ENCODE results near the gene CEBPZ.

CEBPZ gene

DNA sequence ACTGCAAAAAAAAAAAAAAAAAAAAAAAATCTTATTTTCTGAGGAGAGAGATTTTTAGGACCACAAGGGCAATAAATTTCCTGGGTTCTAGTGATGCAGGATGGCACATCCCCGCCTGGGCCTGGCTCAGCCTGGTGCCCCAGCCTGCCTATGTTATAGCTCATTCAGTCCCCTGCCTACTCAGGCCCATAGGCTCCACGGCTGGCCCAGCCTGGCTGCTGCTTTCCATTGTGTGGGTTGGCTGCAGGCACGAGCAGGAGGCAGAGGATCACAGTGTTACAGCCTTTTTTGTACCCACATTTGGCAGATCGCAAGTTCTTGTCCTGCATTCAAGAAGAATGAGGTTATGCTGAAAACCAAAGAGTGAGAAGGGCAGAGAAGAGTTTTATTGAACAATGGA lies 40.1 kb downstream of the CEBPZ start:
- Histone ChIP-seq H3K27ac (no peak overlapping the region), H3K4me3 (no peak overlapping the region)
- DNase-seq (ENCODE audit: low spot score), result no peak
- TF ChIP-seq, protein P1, sequence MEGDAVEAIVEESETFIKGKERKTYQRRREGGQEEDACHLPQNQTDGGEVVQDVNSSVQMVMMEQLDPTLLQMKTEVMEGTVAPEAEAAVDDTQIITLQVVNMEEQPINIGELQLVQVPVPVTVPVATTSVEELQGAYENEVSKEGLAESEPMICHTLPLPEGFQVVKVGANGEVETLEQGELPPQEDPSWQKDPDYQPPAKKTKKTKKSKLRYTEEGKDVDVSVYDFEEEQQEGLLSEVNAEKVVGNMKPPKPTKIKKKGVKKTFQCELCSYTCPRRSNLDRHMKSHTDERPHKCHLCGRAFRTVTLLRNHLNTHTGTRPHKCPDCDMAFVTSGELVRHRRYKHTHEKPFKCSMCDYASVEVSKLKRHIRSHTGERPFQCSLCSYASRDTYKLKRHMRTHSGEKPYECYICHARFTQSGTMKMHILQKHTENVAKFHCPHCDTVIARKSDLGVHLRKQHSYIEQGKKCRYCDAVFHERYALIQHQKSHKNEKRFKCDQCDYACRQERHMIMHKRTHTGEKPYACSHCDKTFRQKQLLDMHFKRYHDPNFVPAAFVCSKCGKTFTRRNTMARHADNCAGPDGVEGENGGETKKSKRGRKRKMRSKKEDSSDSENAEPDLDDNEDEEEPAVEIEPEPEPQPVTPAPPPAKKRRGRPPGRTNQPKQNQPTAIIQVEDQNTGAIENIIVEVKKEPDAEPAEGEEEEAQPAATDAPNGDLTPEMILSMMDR (IDR thresholded peaks at IDR 0.05), result no peak

DNA sequence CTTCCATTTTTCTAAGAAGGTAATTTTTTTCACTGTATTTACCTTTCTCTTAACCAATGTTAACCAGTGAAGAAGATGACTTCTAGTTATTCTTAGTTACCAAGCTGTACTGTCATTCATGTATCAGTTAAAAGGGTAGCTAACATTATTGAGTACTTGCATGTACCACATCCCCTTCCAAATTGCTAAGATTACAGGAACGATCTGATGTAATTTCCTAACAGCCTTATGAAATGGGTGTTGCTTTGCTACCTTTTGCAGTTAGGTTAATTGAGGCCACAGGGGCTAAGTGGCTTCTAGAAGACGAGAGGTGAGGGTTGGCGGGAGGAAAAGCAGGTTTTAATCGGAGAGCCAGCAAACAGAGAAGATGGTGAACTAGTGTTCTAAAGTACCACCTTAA lies 41.1 kb downstream of the CEBPZ start:
- Histone ChIP-seq H3K4me3 (no peak overlapping the region), H3K27ac (no peak overlapping the region)
- TF ChIP-seq, protein P1 (IDR thresholded peaks at IDR 0.05), result no peak
- DNase-seq (ENCODE audit: low spot score), result no peak

DNA sequence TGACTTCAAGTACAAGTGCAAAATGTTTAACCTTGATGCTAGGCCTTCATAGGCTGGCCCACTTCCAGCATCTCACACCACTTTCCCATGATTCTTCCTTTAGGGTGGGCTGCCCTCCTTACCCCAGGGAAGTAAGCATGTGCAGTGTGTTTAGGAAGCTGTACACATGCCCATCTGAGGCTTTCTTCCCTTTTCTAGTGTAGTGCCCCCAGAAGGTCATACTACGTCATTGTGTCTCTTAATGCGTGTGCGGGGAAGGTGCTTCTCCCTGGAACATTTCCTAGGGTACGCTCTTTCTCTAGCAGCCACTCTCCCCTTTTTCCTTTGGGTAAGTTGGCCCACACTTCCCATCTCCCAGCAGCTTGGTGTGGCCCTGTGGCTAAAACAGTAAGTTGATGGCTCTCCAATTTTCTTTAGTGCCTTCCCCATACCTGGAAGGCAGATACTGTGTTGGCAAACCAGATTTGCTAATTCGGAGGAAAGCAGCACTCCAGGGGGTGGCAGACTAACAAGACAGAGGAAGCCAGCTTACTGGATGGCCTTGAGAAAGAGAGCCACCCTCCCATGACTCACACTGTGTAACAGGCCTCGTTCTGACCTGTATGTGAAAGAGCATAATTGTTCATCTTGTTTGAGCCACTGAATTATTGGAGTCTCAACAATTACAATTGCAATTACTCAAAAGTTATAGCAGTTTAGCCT lies 41.8 kb downstream of the CEBPZ start:
- H3K27ac ChIP-seq, result no peak overlapping the region
- no peak for DNase-seq (ENCODE audit: low spot score)
- TF ChIP-seq, protein P1 (IDR thresholded peaks at IDR 0.05), result no peak
- no peak overlapping the region for H3K4me3 ChIP-seq

DNA sequence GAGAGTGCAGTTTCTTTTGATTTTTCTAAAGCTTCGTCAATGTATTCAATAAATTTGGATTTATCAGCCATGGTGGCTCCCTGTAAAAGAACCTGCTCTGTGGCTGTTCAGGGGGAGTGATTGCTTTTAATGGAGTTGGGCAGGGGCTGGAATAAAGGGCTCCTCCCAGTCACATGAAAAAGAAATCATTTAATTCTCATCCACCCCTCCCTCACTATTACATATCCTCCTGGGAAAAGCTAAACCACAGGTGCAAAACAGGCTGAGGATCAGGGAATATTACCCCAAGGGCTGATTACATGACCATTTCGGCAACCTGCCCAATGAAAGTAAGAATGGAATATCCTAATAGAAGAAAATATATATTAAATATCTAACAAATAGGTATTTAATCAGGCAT lies 42.8 kb downstream of the CEBPZ start, which contains the start of gene SULT6B1:
SULT6B1 (minus strand) TSS at position 101 of the 400 bp plus-strand sequence; CDS start at position 71, 30 bp downstream.
- Histone ChIP-seq H3K27ac (no peak within 1 kb of the TSS), H3K4me3 (no peak within 1 kb of the TSS)
- TF ChIP-seq, protein P1 (IDR thresholded peaks at IDR 0.05), result no peak
- DNase-seq (ENCODE audit: low spot score), result no peak

DNA sequence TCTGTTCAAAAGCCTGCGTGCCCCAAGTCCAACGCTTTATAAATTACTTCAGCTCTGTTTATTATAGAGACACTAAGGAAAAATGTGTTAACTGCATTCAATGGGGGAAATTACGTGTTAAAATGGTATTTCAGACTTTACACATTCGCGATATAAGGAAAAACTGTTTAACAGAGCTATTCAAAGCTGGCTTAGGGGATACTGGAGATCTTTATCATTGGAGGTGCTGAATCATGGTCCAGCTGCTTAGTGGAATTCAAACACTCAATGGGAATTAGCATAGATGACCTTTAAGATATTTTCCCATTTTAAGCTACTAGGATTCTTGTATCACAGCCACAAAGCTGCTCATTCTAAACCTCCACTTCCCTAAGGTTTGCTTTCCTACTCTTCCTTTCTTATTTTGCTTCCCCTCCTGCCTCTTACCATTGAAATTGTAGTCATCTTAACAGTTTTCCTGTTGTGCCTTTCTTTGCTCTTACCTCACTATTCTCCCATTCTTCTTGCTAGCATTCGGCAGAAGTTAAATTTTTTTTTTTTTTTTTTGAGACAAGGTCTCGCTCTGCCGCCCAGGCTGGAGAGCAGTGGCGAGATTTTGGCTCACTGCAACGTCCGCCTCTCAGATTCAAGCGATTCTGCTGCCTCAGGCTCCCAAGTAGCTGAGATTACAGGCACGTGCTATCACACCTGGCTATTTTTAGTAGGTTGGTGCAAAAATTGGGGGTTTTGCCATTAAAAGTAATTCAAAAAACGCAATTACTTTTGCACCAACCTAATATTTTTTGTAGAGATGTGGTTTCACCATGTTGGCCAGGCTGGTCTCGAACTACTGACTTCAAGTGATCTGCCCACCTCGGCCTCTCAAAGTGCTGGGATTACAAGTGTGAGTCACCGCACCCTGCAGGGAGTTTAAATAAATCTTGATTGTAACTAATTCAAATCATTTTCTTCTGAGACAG lies 49.4 kb downstream of the CEBPZ start:
- no peak overlapping the region for H3K27ac ChIP-seq

DNA sequence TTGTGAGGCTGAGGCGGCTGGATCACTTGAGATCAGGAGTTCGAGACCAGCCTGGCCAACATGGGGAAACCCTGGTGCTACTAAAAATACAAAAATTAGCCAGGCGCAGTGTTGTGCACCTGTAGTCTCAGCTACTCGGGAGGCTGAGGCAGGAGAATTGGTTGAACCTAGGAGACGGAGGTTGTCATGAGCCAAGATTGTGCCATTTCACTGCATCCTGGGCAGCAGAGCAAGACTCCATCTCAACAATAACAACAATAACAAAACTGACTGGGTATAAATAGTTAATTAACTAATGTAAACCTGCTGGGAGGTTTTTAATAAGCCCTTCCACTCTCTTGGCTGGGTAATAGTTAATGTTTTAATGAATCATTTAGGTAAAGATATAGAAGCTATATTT lies 50.8 kb downstream of the CEBPZ start:
- Histone ChIP-seq H3K4me3 (no peak overlapping the region), H3K27ac (no peak overlapping the region)
- TF ChIP-seq, protein P1 (IDR thresholded peaks at IDR 0.05), result no peak
- no peak for DNase-seq (ENCODE audit: low spot score)

More for the DNA sequence above, 49.4 kb downstream of the CEBPZ start:
- TF ChIP-seq, protein P1 (IDR thresholded peaks at IDR 0.05), result no peak
- no peak overlapping the region for H3K4me3 ChIP-seq
- DNase-seq (ENCODE audit: low spot score), result no peak

All from coronary artery (tissue), 2 donors.